Neutrophil (primary cell): ENCODE measurements around the gene CHFR.

ENCODE experiments used
- H3K27ac ChIP-seq: fragments of 200-600 bp; sonication (generic); 2 replicates; pipeline ENCODE4 v1.5.1; 2016; ENCODE audit warnings: mild to moderate bottlenecking, moderate library complexity
- H3K27me3 ChIP-seq: fragments of 200-600 bp; sonication (generic); 2 replicates; pipeline ENCODE4 v1.6.0; 2016; ENCODE audit warnings: mild to moderate bottlenecking
- H3K36me3 ChIP-seq: fragments of 200-600 bp; sonication (generic); 2 replicates; pipeline ENCODE4 v1.5.1; 2017
- H3K4me1 ChIP-seq, 2 experiments: fragments of 200-600 bp in 1 of 2; sonication (generic) in 1 of 2; 1 replicate in 1 of 2; 2 replicates in 1 of 2; pipeline versions ENCODE4 v1.5.1 to v1.6.1; 2013 to 2016; ENCODE audit warnings: low read depth in 1 of 2, low read length in 1 of 2, mild to moderate bottlenecking in 1 of 2, moderate library complexity in 1 of 2; ENCODE audit not compliant: control insufficient read depth in 1 of 2, insufficient read depth in 1 of 2
- H3K4me3 ChIP-seq, 2 experiments: fragments of 200-600 bp in 1 of 2; sonication (generic) in 1 of 2; 1 replicate in 1 of 2; 2 replicates in 1 of 2; pipeline ENCODE4 v1.5.1; 2013 to 2016; ENCODE audit warnings: low read depth in 1 of 2, low read length in 1 of 2, mild to moderate bottlenecking in 1 of 2, moderate library complexity in 1 of 2
- H3K9me3 ChIP-seq: fragments of 200-600 bp; sonication (generic); 2 replicates; pipeline ENCODE4 v1.5.1; 2016
- CTCF ChIP-seq: fragments of 200-600 bp; sonication (generic); IDR thresholded peaks from 2 replicates; pipeline ENCODE4 v1.5.1; 2016; ENCODE audit warnings: antibody characterized with exemption

Gene CHFR

GRCh38 chr12:132806857-132807256 is 80.5 kb downstream of the CHFR start:
- H3K4me3 ChIP-seq: no peak overlapping the region
- H3K27me3 ChIP-seq: no peaks in the 10 kb centered on the region
- H3K36me3 ChIP-seq: peaks cover 71% of the 10 kb centered on the region
- H3K27ac ChIP-seq: no peak overlapping the region
- H3K9me3 ChIP-seq: no peaks in the 10 kb centered on the region
- H3K4me1 ChIP-seq: no peaks in the 10 kb centered on the region
- no peak for TF ChIP-seq CTCF

DNA sequence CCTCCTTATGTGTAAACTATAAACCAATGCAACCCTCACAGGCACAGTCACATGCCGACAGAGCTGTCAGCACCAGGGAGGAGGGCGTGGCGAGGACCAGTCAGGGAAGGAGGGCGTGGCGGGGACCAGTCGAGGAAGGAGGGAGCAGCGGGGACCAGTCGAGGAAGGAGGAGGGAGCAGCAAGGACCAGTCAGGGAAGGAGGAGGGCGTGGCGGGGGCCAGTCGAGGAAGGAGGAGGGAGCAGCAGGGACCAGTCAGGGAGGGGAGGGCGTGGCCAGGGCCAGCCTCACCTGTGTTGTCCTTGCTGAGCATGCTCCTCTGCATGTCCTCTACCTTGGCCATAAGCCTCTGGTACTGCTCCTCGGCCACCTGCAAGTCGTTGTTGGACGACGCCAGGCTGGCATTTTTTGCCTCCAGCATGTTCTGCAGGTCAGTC is 83.0 kb downstream of the CHFR start:
- Histone ChIP-seq H3K27ac (no peak overlapping the region), H3K27me3 (no peaks in the 10 kb centered on the region)

DNA sequence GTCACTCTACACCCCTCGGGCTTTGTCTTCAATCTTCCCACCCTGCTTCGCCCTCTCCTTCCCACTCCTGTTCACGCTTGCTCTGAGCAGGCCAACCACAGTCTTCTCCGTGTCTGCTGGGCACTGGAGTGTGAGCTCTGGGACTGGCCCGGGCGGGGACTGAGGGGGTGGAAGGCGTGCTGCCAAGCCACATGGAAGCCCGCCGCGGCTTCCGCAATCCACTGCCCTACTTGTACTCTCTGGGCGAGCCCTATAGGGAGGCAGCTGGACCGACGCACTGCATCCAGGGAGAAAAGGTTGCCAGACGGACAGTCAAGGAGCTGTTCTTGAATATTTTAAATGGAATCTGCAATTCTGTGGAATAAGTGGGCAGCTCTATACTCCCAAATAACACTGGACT is 83.5 kb downstream of the CHFR start:
- TF ChIP-seq CTCF: no peak
- Histone ChIP-seq H3K9me3 (no peaks in the 10 kb centered on the region), H3K27ac (no peak overlapping the region), H3K27me3 (no peaks in the 10 kb centered on the region), H3K4me3 (no peak overlapping the region), H3K36me3 (peaks cover 93% of the 10 kb centered on the region), H3K4me1 (no peaks in the 10 kb centered on the region)

More for the DNA sequence above, 83.0 kb downstream of the CHFR start:
- H3K4me3 ChIP-seq: no peak overlapping the region
- H3K36me3 ChIP-seq: peaks cover 87% of the 10 kb centered on the region
- H3K4me1 ChIP-seq: no peaks in the 10 kb centered on the region
- no peaks in the 10 kb centered on the region for H3K9me3 ChIP-seq
- TF ChIP-seq CTCF: no peak

- H3K27me3 ChIP-seq: no peaks in the 10 kb centered on the region
- H3K9me3 ChIP-seq: no peaks in the 10 kb centered on the region
- no peak overlapping the region for H3K27ac ChIP-seq
- no peak for TF ChIP-seq CTCF
- no peak overlapping the region for H3K4me3 ChIP-seq
- H3K4me1 ChIP-seq: no peaks in the 10 kb centered on the region
- H3K36me3 ChIP-seq: peaks cover 94% of the 10 kb centered on the region
Measured at GRCh38 chr12:132803125-132803524, 84.3 kb downstream of the CHFR start.

DNA sequence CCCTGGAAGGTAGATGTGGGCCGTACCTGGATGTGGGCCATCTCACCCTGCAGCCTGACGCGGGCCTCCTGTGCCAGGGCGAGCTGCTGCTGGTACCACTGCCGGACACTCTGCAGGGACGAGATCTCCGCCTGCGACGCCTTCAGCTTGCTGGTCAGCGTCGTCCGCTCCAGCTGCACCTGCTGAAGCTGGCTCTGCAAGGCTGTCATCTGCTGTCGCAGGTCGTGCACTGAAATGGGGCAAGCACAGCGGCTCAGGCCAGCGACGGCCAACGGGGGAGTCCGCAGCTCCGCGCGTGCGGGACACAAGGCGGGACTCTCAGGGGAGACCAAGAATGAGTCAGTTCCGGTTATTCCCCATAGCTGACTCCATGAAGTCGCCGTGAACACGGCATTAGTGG is 85.7 kb downstream of the CHFR start:
- Histone ChIP-seq H3K27me3 (no peaks in the 10 kb centered on the region), H3K36me3 (peaks cover 94% of the 10 kb centered on the region), H3K27ac (no peak overlapping the region), H3K4me1 (no peaks in the 10 kb centered on the region), H3K9me3 (no peaks in the 10 kb centered on the region), H3K4me3 (no peak overlapping the region)
- no peak for TF ChIP-seq CTCF

GRCh38 chr12:132798836-132799235 is 88.6 kb downstream of the CHFR start:
- Histone ChIP-seq H3K4me3 (no peak overlapping the region), H3K36me3 (peaks cover 98% of the 10 kb centered on the region)

More at GRCh38 chr12:132798836-132799235, 88.6 kb downstream of the CHFR start:
- H3K27me3 ChIP-seq: no peaks in the 10 kb centered on the region
- no peak for TF ChIP-seq CTCF
- no peaks in the 10 kb centered on the region for H3K9me3 ChIP-seq
- no peak overlapping the region for H3K27ac ChIP-seq
- H3K4me1 ChIP-seq: no peaks in the 10 kb centered on the region
